Kidney (tissue), 14 donors: Measurements from ENCODE around the gene AHCYL2. TPM values are rescaled to one million over a fixed set of nuclear protein-coding genes. Genes with fewer than 3 reads are reported as not detected.

Experiments
- DNase-seq, 5 donors: peaks; one replicate each; pipeline ENCODE4 v3.0.0-alpha.2; 2013 to 2020
- FAIRE-seq: peaks from 2 replicates; lab custom pipeline; 2012; peaks lifted over from hg19 to GRCh38; lab: Jason Lieb, UNC
- H3K27ac ChIP-seq, 2 donors: one replicate each; pipeline ENCODE4 v1.7.0; 2013; ENCODE audit warnings: low read depth in 2 of 2, low read length in 2 of 2, inconsistent platforms in 1 of 2
- H3K27me3 ChIP-seq: one replicate; pipeline ENCODE4 v1.7.1; 2013; ENCODE audit warnings: low read length, inconsistent platforms; ENCODE audit not compliant: control insufficient read depth, insufficient read depth
- H3K36me3 ChIP-seq, 3 donors: one replicate each; pipeline versions ENCODE4 v1.7.0 to v1.7.1; 2013; ENCODE audit warnings: low read length in 3 of 3, control low read depth in 1 of 3, inconsistent platforms in 1 of 3; ENCODE audit not compliant: insufficient read depth in 3 of 3, control insufficient read depth in 2 of 3
- H3K4me1 ChIP-seq, 3 donors: one replicate each; pipeline versions ENCODE4 v1.7.0 to v1.7.1; 2013; ENCODE audit warnings: low read length in 3 of 3, inconsistent platforms in 1 of 3, low read depth in 1 of 3; ENCODE audit not compliant: control insufficient read depth in 2 of 3, insufficient read depth in 2 of 3
- H3K4me3 ChIP-seq, 3 donors: one replicate each; pipeline versions ENCODE4 v1.7.0 to v1.8.1; 2013; ENCODE audit warnings: low read length in 3 of 3, control low read depth in 1 of 3, inconsistent platforms in 1 of 3
- H3K9ac ChIP-seq, 3 donors: one replicate each; pipeline versions ENCODE4 v1.7.0 to v1.7.1; 2013; ENCODE audit warnings: low read length in 3 of 3, control low read depth in 1 of 3, inconsistent platforms in 1 of 3
- H3K9me3 ChIP-seq, 3 donors: one replicate each; pipeline versions ENCODE4 v1.7.0 to v1.7.1; 2013; ENCODE audit warnings: low read length in 3 of 3, control low read depth in 1 of 3, inconsistent platforms in 1 of 3; ENCODE audit not compliant: control insufficient read depth in 2 of 3, insufficient read depth in 1 of 3
- intact Hi-C: fragments of 100-400 bp; cut with DNase I; formaldehyde crosslinking; loops from one replicate; pipeline ENCODE4 v1.11.1; 2022
- polyA plus RNA-seq: library from polyadenylated mRNA; stranded (reverse); fragments of 350-450 nt; fragmentation: Illumina TruSeq; extraction: RNeasy Lipid Tissue Mini Kit (QIAGEN cat#74804); gene quantifications from one replicate; pipeline ENCODE4 v1.2.3, GENCODE V29; 2014; ENCODE audit warnings: low read depth, low replicate concordance; ENCODE audit not compliant: insufficient read depth
- total RNA-seq: library from RNA; stranded (reverse); fragmentation: NEBNext Ultra II Directional; extraction: Animal tissue kit (Norgen Biotek cat#: 25700); gene quantifications from one replicate; pipeline ENCODE4 v1.2.1, GENCODE V29; 2021
- TF ChIP-seq, protein P1 (sequence below): IDR thresholded peaks from 3 replicates; pipeline ENCODE4 v1.5.1; 2012; ENCODE audit warnings: mild to moderate bottlenecking, moderate library complexity, borderline replicate concordance; ENCODE audit not compliant: insufficient read depth; ENCODE audit errors: extremely low read depth
- donor health status: control.
- donor health status: control.
- donor health status: control.
- donor health status: control.
- donor health status: control.
- donor health status: DM: yes; HTN: yes; CAD: no.
- donor health status: Normal renal cell carcinoma (clear cell type).

AHCYL2 gene
- total and polyA plus RNA-seq, 2 donors from 2014 or later = 19.5 to 25.2 TPM

DNA sequence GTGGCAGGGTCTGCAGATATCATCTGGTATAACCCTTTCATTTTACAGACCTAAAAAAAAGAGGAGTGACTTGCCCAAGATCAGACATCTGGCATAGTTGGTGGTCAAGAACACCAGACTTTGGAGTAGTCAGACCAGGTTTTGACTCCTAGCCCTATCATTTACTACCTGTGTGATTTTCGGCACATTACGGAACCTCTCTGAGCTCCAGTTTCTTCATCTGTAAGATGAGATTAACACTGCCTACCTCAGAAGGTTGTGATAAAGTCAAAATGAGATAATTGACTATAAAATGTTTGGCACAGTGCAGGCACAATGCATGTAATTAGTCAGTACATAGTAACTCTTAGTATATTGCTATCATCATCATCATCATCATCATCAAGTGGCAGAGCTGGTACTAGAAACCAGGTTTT, 210.6 kb downstream of the AHCYL2 start:
- Histone ChIP-seq H3K4me1 (peaks cover 0 to 4% (median 3%) of the 10 kb centered on the region in 3 donors), H3K36me3 (no peaks in the 10 kb centered on the region), H3K27ac (no peak overlapping the region), H3K9me3 (no peaks in the 10 kb centered on the region), H3K9ac (no peak overlapping the region), H3K27me3 (peaks cover 4% of the 10 kb centered on the region), H3K4me3 (peak overlapping the region in 2 of 3 donors; percentile 32 to 71)
- TF ChIP-seq, protein P1, sequence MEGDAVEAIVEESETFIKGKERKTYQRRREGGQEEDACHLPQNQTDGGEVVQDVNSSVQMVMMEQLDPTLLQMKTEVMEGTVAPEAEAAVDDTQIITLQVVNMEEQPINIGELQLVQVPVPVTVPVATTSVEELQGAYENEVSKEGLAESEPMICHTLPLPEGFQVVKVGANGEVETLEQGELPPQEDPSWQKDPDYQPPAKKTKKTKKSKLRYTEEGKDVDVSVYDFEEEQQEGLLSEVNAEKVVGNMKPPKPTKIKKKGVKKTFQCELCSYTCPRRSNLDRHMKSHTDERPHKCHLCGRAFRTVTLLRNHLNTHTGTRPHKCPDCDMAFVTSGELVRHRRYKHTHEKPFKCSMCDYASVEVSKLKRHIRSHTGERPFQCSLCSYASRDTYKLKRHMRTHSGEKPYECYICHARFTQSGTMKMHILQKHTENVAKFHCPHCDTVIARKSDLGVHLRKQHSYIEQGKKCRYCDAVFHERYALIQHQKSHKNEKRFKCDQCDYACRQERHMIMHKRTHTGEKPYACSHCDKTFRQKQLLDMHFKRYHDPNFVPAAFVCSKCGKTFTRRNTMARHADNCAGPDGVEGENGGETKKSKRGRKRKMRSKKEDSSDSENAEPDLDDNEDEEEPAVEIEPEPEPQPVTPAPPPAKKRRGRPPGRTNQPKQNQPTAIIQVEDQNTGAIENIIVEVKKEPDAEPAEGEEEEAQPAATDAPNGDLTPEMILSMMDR = no peak
- intact Hi-C loops = no loop called here
- DNase-seq = no peak
- no peak for FAIRE-seq

DNA sequence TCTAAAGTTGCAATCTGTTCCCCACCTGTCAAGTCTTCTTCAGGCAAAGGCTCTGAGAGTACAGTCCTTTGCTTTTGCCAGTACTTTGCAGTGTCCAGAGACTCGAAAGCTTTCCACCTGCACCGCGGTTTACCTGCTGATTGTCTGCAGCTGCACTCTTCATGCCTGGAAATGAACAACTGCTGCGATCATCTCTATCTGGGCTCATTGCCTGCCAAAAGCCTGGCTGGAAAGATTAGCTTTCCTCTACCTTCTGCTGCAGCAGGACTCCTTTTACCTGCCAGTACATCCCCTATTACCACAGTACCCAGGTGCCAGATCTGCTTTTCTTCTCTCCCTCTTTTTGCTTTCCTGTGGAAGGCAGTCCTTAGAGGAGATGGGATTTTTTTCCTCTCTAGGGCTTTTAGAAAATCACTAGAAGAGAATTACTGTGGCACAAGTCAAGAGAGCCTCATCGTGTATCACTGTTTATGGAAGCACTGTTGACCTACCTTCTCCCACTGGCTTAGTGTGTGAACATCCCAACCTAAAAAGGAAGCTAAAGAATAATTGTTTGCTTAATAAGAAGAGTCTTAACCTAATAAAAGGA, 211.6 kb downstream of the AHCYL2 start:
- Histone ChIP-seq H3K27ac (no peak overlapping the region), H3K27me3 (peaks cover 4% of the 10 kb centered on the region), H3K4me3 (no peak overlapping the region), H3K9ac (no peak overlapping the region), H3K4me1 (peaks cover 0 to 4% (median 3%) of the 10 kb centered on the region in 3 donors), H3K9me3 (no peaks in the 10 kb centered on the region), H3K36me3 (no peaks in the 10 kb centered on the region)
- intact Hi-C loops = no loop called here
- FAIRE-seq (no peak), DNase-seq (no peak)
- TF ChIP-seq, protein P1 = no peak

DNA sequence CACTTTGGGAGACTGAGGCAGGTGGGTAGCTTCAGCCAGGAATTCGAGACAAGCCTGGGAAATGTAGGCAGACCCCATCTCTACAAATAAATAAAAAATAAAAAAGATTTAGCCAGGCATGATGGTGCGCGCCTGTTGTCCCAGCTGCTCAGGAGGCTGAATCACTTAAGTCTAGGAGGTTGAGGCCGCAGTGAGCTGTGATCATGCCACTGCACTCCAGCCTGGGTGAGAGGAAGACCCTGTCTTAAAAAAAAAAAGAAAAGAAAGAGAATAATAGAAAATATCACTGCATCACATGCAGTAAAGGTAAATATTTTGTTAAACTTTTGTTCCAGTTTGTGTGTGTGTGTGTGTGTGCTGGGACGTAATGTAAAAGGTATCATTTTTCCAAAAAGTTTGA, 212.4 kb downstream of the AHCYL2 start:
- DNase-seq (no peak), FAIRE-seq (no peak)
- TF ChIP-seq, protein P1 = no peak
- H3K36me3 ChIP-seq = no peaks in the 10 kb centered on the region
- intact Hi-C loops = no loop called here
- H3K9me3 ChIP-seq = no peaks in the 10 kb centered on the region
- peaks cover 4% of the 10 kb centered on the region for H3K27me3 ChIP-seq
- H3K27ac ChIP-seq = no peak overlapping the region
- H3K4me1 ChIP-seq = peaks cover 0 to 4% (median 3%) of the 10 kb centered on the region in 3 donors
- H3K9ac ChIP-seq = no peak overlapping the region
- H3K4me3 ChIP-seq = no peak overlapping the region
